A549 (cell line): ENCODE data around the gene SBF2. TPM values are rescaled to one million over a fixed set of nuclear protein-coding genes. Genes with fewer than 3 reads are reported as not detected.
A peak's percentile ranks its signal among the peaks of the same experiment; 100 is the strongest.

Source experiments
- ATAC-seq, 2 experiments: fragments of 200-7000 bp in 1 of 2; fragments of >200 bp in 1 of 2; cut with Nextera tagmentation in 1 of 2; cut with Tn5 transposase in 1 of 2; 3 replicates each; pipeline versions ENCODE4 v1.8.0 to v1.9.1; 2018 to 2020; ENCODE audit warnings: mild to moderate bottlenecking in 1 of 2, moderate library complexity in 1 of 2
- CTCF ChIA-PET: fragments of 300-600 bp; sonication (Branson Sonifier 250); formaldehyde crosslinking; extraction: SDS; loops from one replicate; lab custom pipeline; 2021; ENCODE audit warnings: antibody characterized with exemption, inconsistent platforms; lab: Yijun Ruan, JAX
- POLR2A ChIA-PET: fragments of 350-600 bp; formaldehyde crosslinking; extraction: SDS; loops from one replicate; lab custom pipeline; 2021; ENCODE audit warnings: antibody characterized with exemption, inconsistent platforms; lab: Yijun Ruan, JAX
- DNase-seq, 2 experiments: peaks; one replicate each; pipeline versions ENCODE4 v3.0.0 to v3.0.0-alpha.2; 2011 to 2016; ENCODE audit warnings: low read depth in 1 of 2, low spot score in 1 of 2
- FAIRE-seq: peaks from 2 replicates; lab custom pipeline; 2011; peaks lifted over from hg19 to GRCh38; lab: Jason Lieb, UNC
- H3K27ac ChIP-seq, 2 experiments: fragments of >200 bp; sonication (Bioruptor Twin); formaldehyde crosslinking; 3 replicates each; pipeline ENCODE4 v1.5.1; 2016 to 2017
- H3K4me1 ChIP-seq: fragments of >200 bp; sonication (Bioruptor Twin); formaldehyde crosslinking; 3 replicates; pipeline ENCODE4 v1.6.1; 2016
- H3K4me2 ChIP-seq: fragments of >200 bp; sonication (Bioruptor Twin); formaldehyde crosslinking; 3 replicates; pipeline ENCODE4 v1.6.1; 2016
- H3K4me3 ChIP-seq: fragments of >200 bp; sonication (Bioruptor Twin); formaldehyde crosslinking; 3 replicates; pipeline ENCODE4 v1.5.1; 2016
- H3K9me3 ChIP-seq: fragments of >200 bp; sonication (Bioruptor Twin); formaldehyde crosslinking; 3 replicates; pipeline ENCODE4 v1.6.1; 2016
- ATOH8 ChIP-seq: fragments of 250-450 bp; sonication (Bioruptor Pico); IDR thresholded peaks from 2 replicates; pipeline ENCODE4 v1.5.0; 2020; ENCODE audit warnings: low read depth, mild to moderate bottlenecking, moderate library complexity
- CBX2 ChIP-seq: fragments of 200-600 bp; sonication (generic); IDR thresholded peaks from 2 replicates; pipeline ENCODE4 v1.6.1; 2016; ENCODE audit warnings: low read depth, mild to moderate bottlenecking, borderline replicate concordance
- CHD4 ChIP-seq: fragments of 200-600 bp; sonication (generic); IDR thresholded peaks from 2 replicates; pipeline ENCODE4 v1.6.1; 2016; ENCODE audit warnings: antibody characterized with exemption, mild to moderate bottlenecking, borderline replicate concordance
- ELK1 ChIP-seq: fragments of 150-350 bp; IDR thresholded peaks from 2 replicates; pipeline ENCODE4 v1.6.1; 2014; ENCODE audit warnings: low read depth, mild to moderate bottlenecking, low read length
- ESRRA ChIP-seq: fragments of 150-350 bp; IDR thresholded peaks from 2 replicates; pipeline ENCODE4 v1.6.1; 2014; ENCODE audit warnings: mild to moderate bottlenecking, low read length, borderline replicate concordance
- FOSB ChIP-seq: fragments of 250-450 bp; sonication (Bioruptor Pico); IDR thresholded peaks from 2 replicates; pipeline ENCODE4 v1.5.0; 2020; ENCODE audit warnings: mild to moderate bottlenecking, moderate library complexity
- HOXA7 ChIP-seq: fragments of 250-450 bp; sonication (Bioruptor Pico); IDR thresholded peaks from 2 replicates; pipeline ENCODE4 v1.5.0; 2020; ENCODE audit warnings: mild to moderate bottlenecking, moderate library complexity
- HOXB13 ChIP-seq: fragments of 250-450 bp; sonication (Bioruptor Pico); IDR thresholded peaks from 2 replicates; pipeline ENCODE4 v1.5.0; 2020; ENCODE audit warnings: low read depth, mild to moderate bottlenecking, moderate library complexity
- HOXB5 ChIP-seq: fragments of 250-450 bp; sonication (Bioruptor Pico); IDR thresholded peaks from 2 replicates; pipeline ENCODE4 v1.5.0; 2020; ENCODE audit warnings: mild to moderate bottlenecking, moderate library complexity
- JUNB ChIP-seq: fragments of >200 bp; sonication (Bioruptor Twin); formaldehyde crosslinking; IDR thresholded peaks from 2 replicates; pipeline ENCODE4 v1.6.1; 2016
- KDM1A ChIP-seq: fragments of 200-600 bp; sonication (generic); IDR thresholded peaks from 2 replicates; pipeline ENCODE4 v1.6.1; 2016; ENCODE audit warnings: low read depth, mild to moderate bottlenecking
- MAFK ChIP-seq: fragments of 450-650 bp; IDR thresholded peaks from 2 replicates; pipeline ENCODE4 v1.6.1; 2014; ENCODE audit not compliant: partially characterized antibody
- MAZ ChIP-seq: fragments of 150-350 bp; IDR thresholded peaks from 2 replicates; pipeline ENCODE4 v1.6.1; 2014; ENCODE audit warnings: antibody characterized with exemption, low read depth, low read length, borderline replicate concordance
- MYC ChIP-seq: IDR thresholded peaks from 2 replicates; pipeline ENCODE4 v1.6.1; 2012; ENCODE audit warnings: mild to moderate bottlenecking, inconsistent platforms, low read length, improper control_type of control experiment, borderline replicate concordance
- NFE2L2 ChIP-seq: fragments of 150-350 bp; conservative IDR thresholded peaks from 2 replicates; pipeline ENCODE4 v1.6.1; 2014; ENCODE audit warnings: low read length
- POLR2A ChIP-seq: IDR thresholded peaks from 2 replicates; pipeline ENCODE4 v1.6.1; 2012; ENCODE audit warnings: mild to moderate bottlenecking, low read length
- RCOR1 ChIP-seq: fragments of 150-350 bp; IDR thresholded peaks from 2 replicates; pipeline ENCODE4 v1.6.1; 2014; ENCODE audit warnings: antibody characterized with exemption, low read length, low read depth
- SMC3 ChIP-seq: fragments of >200 bp; sonication (Bioruptor Twin); formaldehyde crosslinking; IDR thresholded peaks from 3 replicates; pipeline ENCODE4 v1.6.1; 2018; ENCODE audit warnings: inconsistent platforms
- ZSCAN20 ChIP-seq: fragments of 250-450 bp; sonication (Bioruptor Pico); IDR thresholded peaks from 2 replicates; pipeline ENCODE4 v1.8.0; 2022; ENCODE audit warnings: mild to moderate bottlenecking, moderate library complexity
- WGBS: methylation state at CpG from one replicate; pipeline ENCODE4 v1.1.6; 2017; ENCODE audit errors: missing lambda C conversion rate; 5-methylcytosine and 5-hydroxymethylcytosine counted together
- polyA plus RNA-seq, 4 experiments: library from polyadenylated mRNA; depleted of rRNA in 3 of 4; stranded (reverse); fragments of >200 nt; fragmentation: RNase III in 1 of 4; extraction: RNeasy Plus Mini Kit Qiagen cat#74134 plus additional on column Dnase treatment in 1 of 4; gene quantifications; 2 replicates in 3 of 4; 3 replicates in 1 of 4; pipeline ENCODE4 v1.2.3, GENCODE V29; 2011 to 2017
- TF ChIP-seq, protein P1 (sequence below): IDR thresholded peaks from 2 replicates; pipeline ENCODE4 v1.6.1; 2012; ENCODE audit warnings: low read depth, borderline replicate concordance
- TF ChIP-seq, protein P2 (sequence below): IDR thresholded peaks from 2 replicates; pipeline ENCODE4 v1.6.1; 2012
- TF ChIP-seq, protein P3 (sequence below): fragments of >200 bp; sonication (Bioruptor Twin); formaldehyde crosslinking; IDR thresholded peaks from 3 replicates; pipeline ENCODE4 v1.6.1; 2016

SBF2 gene
- polyA plus RNA-seq, 2 of the 4 experiments (the other 2 are of a cell fraction) = 11.1 to 49.6 TPM

GRCh38 chr11:10338287-10338686, 44.3 kb upstream of the SBF2 start:
- FAIRE-seq = no peak
- Histone ChIP-seq H3K27ac (no peak overlapping the region), H3K4me1 (no peaks in the 10 kb centered on the region), H3K9me3 (no peaks in the 10 kb centered on the region), H3K4me3 (no peak overlapping the region), H3K4me2 (no peak overlapping the region)
- ChIA-PET POLR2A (no interaction called here), CTCF (no interaction called here)
- TF ChIP-seq ZSCAN20 (no peak), SMC3 (no peak), ELK1 (no peak), RCOR1 (no peak), MYC (no peak), MAZ (no peak), CHD4 (no peak), KDM1A (no peak), HOXA7 (CRISPR knock-in tag) (no peak), NFE2L2 (no peak), FOSB (CRISPR knock-in tag) (no peak), CBX2 (no peak)
- TF ChIP-seq, protein P1, sequence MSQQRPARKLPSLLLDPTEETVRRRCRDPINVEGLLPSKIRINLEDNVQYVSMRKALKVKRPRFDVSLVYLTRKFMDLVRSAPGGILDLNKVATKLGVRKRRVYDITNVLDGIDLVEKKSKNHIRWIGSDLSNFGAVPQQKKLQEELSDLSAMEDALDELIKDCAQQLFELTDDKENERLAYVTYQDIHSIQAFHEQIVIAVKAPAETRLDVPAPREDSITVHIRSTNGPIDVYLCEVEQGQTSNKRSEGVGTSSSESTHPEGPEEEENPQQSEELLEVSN = no peak
- TF ChIP-seq, protein P2, sequence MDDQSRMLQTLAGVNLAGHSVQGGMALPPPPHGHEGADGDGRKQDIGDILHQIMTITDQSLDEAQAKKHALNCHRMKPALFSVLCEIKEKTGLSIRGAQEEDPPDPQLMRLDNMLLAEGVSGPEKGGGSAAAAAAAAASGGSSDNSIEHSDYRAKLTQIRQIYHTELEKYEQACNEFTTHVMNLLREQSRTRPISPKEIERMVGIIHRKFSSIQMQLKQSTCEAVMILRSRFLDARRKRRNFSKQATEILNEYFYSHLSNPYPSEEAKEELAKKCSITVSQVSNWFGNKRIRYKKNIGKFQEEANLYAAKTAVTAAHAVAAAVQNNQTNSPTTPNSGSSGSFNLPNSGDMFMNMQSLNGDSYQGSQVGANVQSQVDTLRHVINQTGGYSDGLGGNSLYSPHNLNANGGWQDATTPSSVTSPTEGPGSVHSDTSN = no peak
- no peak for DNase-seq
- no peak for ATAC-seq

GRCh38 chr11:10333490-10333889, 39.5 kb upstream of the SBF2 start:
- ATAC-seq = no peak
- WGBS = 78% methylated on average over 1 of the region's 1 CpG
- no peak for DNase-seq
- H3K4me2 ChIP-seq = no peak overlapping the region
- no peaks in the 10 kb centered on the region for H3K9me3 ChIP-seq
- CTCF ChIA-PET = interaction anchor here (0.8 kb wide), 2 partner anchors 9 to 10 kb away, joined by 3 to 4 read pairs; no protein-coding TSS in a partner anchor
- no peak for TF ChIP-seq FOSB (CRISPR knock-in tag)
- peak; percentile 11 for TF ChIP-seq MAFK
- TF ChIP-seq, all 56 proteins: peak for 1
- Histone ChIP-seq H3K4me1 (peaks cover 16% of the 10 kb centered on the region), H3K27ac (no peak overlapping the region), H3K4me3 (no peak overlapping the region)
- POLR2A ChIA-PET = no interaction called here
- no peak for FAIRE-seq

DNA sequence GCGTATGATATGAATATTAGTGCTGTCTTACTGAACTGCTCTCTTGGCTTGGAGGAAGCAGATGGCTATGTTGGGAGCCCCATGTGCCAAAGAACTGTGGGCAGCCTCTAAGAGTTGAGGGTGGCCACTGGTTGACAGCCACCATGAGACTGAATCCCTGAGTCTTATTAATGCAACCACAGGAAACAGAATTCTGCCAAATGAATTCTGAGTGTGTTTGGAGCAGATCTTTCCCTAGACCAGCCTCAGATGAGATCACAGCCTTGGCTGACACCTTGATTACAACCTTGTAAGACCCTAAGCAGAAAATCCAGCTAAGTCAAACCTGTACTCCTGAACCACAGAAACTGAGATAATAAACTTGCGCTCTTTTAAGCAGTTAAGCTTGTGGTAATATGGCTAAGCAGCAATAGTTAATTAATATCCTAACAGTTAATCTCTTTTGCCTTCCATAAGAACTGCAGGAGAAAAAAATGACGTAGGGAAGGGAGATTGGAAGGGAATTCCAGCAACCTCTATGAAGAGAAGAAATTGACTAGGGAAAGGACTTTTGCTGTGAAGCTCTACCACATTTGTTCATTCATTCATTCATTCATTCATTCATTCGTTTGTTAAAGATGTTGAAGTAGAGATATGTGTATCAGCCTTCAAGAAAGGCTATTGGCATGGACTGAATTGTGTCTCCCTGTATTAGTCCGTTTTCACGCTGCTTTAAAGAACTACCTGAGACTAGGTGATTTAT, 37.7 kb upstream of the SBF2 start:
- CTCF ChIA-PET = interaction anchor here (1.2 to 13.0 kb wide), 2 partner anchors 8 to 25 kb away, joined by 4 to 188 read pairs; partner anchors contain the start of gene ADM
- Histone ChIP-seq H3K27ac (peak overlapping the region in 1 of 2 experiments; percentile 73; a peak in 3 of 6 replicates), H3K4me2 (no peak overlapping the region), H3K4me1 (peaks cover 34% of the 10 kb centered on the region), H3K9me3 (0 out of 3 replicates have a peak, but pooled peaks cover 2% of the 10 kb centered on the region), H3K4me3 (no peak overlapping the region)
- WGBS = 83% methylated on average over 6 of the region's 6 CpGs
- POLR2A ChIA-PET = no interaction called here
- ATAC-seq (no peak), DNase-seq (no peak), FAIRE-seq (no peak)
- TF ChIP-seq POLR2A (no peak), JUNB (no peak), ESRRA (no peak), HOXB13 (CRISPR knock-in tag) (no peak), ZSCAN20 (no peak), ATOH8 (CRISPR knock-in tag) (no peak), HOXB5 (no peak)
- TF ChIP-seq, protein P2 = no peak
- TF ChIP-seq, protein P3, sequence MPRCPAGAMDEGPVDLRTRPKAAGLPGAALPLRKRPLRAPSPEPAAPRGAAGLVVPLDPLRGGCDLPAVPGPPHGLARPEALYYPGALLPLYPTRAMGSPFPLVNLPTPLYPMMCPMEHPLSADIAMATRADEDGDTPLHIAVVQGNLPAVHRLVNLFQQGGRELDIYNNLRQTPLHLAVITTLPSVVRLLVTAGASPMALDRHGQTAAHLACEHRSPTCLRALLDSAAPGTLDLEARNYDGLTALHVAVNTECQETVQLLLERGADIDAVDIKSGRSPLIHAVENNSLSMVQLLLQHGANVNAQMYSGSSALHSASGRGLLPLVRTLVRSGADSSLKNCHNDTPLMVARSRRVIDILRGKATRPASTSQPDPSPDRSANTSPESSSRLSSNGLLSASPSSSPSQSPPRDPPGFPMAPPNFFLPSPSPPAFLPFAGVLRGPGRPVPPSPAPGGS = no peak
